Body of pancreas (tissue), 4 donors: Measurements from ENCODE around the gene ANKRD11. TPM values are rescaled to one million over a fixed set of nuclear protein-coding genes. Genes with fewer than 3 reads are reported as not detected.

Source experiments
- ATAC-seq: fragments of 150-250 bp; one replicate; pipeline ENCODE4 v1.9.1; 2016
- DNase-seq, 4 donors: peaks; one replicate each; pipeline ENCODE4 v3.0.0-alpha.2; 2019
- H3K27ac ChIP-seq, 4 donors: fragments of 200-600 bp; sonication (generic); 1 replicate in 3 of 4; 2 replicates in 1 of 4; pipeline versions ENCODE4 v1.5.1 to v1.6.1; 2016 to 2019; ENCODE audit warnings: mild to moderate bottlenecking in 1 of 4, mixed read lengths in 1 of 4, moderate library complexity in 1 of 4
- H3K27me3 ChIP-seq, 2 donors: fragments of 200-600 bp; sonication (generic); one replicate each; pipeline ENCODE4 v1.6.0; 2016; ENCODE audit warnings: mild to moderate bottlenecking in 1 of 2
- H3K36me3 ChIP-seq, 2 donors: fragments of 200-600 bp; sonication (generic); replicated peaks in 1 of 2; 2 replicates each; pipeline ENCODE4 v1.5.1; 2016; ENCODE audit warnings: low read depth in 2 of 2; ENCODE audit not compliant: insufficient read depth in 1 of 2
- H3K4me1 ChIP-seq: fragments of 200-600 bp; sonication (generic); one replicate; pipeline ENCODE4 v1.6.0; 2016
- H3K4me3 ChIP-seq, 2 donors: fragments of 200-600 bp; sonication (generic); 1 replicate in 1 of 2; 2 replicates in 1 of 2; pipeline ENCODE4 v1.5.1; 2016 to 2019
- H3K9me3 ChIP-seq, 3 donors: fragments of 200-600 bp; sonication (generic); 1 replicate in 2 of 3; 2 replicates in 1 of 3; pipeline ENCODE4 v1.5.1; 2016
- POLR2A ChIP-seq, 3 donors: fragments of 450-650 bp; IDR thresholded peaks; one replicate each; pipeline ENCODE4 v1.6.1; 2016; ENCODE audit warnings: antibody characterized with exemption in 3 of 3, mild to moderate bottlenecking in 2 of 3
- WGBS, 2 donors: methylation state at CpG; one replicate each; pipeline ENCODE4 v1.1.5; 2017; 5-methylcytosine and 5-hydroxymethylcytosine counted together
- intact Hi-C: fragments of 100-400 bp; cut with DNase I; formaldehyde crosslinking; loops from one replicate; pipeline ENCODE4 v1.15.1; 2023
- total RNA-seq, 2 donors: library from RNA; depleted of rRNA; stranded (reverse); fragments of >200 nt; gene quantifications; one replicate each; pipeline ENCODE4 v1.1.0, GENCODE V29; 2016
- TF ChIP-seq, protein P1 (sequence below), 7 experiments: fragments of 450-650 bp in 4 of 7; fragments of 200-600 bp in 3 of 7; sonication (generic) in 3 of 7; IDR thresholded peaks; one replicate each; pipeline ENCODE4 v1.5.1; 2016 to 2019; ENCODE audit warnings: antibody characterized with exemption in 7 of 7

The ANKRD11 gene
- total RNA-seq, 2 donors from 2014 or later: 52.1 to 97.9 TPM

DNA sequence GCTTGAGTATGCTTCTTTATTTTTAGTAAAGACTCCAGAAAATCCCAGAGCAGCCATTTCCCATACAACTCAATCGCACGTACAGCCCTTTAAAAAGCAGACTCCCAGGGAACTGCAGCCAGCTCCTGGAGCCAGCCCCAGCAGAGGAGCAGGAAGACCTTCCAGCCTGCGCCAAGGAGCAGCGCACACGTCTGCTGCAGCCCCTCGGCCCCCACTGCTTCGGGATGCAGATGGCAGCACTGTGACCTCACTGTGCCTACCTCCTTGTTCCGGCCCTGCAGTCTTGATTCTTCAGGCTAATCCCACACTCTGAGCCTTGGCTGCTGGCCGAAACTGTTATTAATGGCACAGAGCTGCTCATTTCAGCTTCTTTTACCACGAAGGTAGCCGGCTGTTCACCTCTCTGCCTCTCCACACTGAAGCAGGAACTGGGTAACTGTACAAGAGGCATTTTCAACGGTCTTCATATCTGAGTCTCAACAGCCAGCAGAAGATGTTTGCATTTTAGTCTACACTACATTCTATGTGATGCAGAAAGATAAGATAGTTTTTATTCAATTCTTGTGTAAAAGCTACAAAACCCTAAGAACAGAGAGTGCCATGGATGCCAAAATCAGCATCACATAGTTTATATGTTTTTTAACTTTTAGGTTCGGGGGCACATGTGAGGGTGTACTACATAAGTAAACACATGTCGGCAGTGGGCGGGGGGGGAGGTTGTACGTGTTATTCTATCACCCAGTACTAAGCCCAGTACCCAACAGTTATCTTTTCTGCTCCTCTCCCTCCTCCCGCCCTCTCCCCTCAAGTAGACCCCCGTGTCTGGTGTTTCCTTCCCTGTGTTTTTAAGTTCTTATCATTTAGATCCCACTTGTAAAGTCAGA is 130.9 kb downstream of the ANKRD11 start:
- Histone ChIP-seq H3K9me3 (no peaks in the 10 kb centered on the region), H3K27me3 (no peaks in the 10 kb centered on the region), H3K4me3 (no peak overlapping the region), H3K36me3 (no peaks in the 10 kb centered on the region), H3K4me1 (peaks cover 78% of the 10 kb centered on the region), H3K27ac (no peak overlapping the region)
- intact Hi-C loops: no loop called here
- peak in 1 of 4 donors; percentile 41 for DNase-seq
- 52 to 55% methylated on average over 17 to 18 of the region's 18 CpGs for WGBS, 2 donors
- no peak for ATAC-seq
- TF ChIP-seq POLR2A (IDR thresholded peaks at IDR 0.05): no peak
- TF ChIP-seq, protein P1, sequence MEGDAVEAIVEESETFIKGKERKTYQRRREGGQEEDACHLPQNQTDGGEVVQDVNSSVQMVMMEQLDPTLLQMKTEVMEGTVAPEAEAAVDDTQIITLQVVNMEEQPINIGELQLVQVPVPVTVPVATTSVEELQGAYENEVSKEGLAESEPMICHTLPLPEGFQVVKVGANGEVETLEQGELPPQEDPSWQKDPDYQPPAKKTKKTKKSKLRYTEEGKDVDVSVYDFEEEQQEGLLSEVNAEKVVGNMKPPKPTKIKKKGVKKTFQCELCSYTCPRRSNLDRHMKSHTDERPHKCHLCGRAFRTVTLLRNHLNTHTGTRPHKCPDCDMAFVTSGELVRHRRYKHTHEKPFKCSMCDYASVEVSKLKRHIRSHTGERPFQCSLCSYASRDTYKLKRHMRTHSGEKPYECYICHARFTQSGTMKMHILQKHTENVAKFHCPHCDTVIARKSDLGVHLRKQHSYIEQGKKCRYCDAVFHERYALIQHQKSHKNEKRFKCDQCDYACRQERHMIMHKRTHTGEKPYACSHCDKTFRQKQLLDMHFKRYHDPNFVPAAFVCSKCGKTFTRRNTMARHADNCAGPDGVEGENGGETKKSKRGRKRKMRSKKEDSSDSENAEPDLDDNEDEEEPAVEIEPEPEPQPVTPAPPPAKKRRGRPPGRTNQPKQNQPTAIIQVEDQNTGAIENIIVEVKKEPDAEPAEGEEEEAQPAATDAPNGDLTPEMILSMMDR (IDR thresholded peaks at IDR 0.05): no peak

DNA sequence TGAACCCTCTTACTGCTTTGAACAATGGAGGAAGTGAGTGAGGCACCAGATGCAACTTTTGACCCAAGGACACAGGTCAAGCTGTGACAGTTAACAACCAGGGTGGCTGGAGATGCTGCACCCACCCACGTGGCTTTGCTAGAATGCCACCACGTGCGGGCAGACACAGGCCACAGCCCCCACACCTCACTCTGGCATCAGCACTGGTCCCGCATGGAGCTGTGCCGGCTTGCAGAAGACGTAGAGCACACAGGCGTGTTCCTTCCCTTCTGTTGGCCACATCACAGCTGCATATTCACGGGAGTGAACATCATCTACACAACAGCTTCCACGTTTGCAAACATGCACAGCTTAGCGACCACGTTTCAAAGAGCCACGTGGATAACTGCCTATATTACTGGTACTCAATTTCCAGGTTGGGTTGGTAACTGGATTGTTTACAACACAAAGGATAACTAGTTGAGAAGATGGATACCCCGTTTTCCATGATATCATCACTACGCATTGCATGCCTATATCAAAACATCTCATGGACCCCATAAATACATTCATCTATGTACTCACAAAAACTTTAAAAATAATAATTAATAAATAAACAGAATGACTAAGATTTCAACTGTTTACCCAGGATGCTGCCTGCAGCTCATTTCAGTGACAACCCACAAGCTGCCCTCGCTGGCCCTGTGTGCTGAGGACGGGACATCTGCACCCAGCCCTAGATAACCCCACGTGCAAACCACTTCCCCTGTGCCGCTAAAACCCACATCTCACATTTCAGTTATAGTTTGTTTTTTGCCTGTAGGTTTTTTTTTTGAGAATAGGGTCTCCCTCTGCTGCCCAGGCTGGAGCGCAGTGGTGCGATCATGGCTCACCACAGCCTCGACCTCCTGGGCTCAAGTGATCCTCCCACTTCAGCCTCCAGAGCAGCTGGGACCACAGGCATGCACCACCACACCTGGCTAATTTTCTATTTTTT is 132.0 kb downstream of the ANKRD11 start:
- TF ChIP-seq, protein P1 (IDR thresholded peaks at IDR 0.05): no peak
- no peak for TF ChIP-seq POLR2A (IDR thresholded peaks at IDR 0.05)
- DNase-seq: peak in 2 of 4 donors; percentile 14 to 38
- WGBS, 2 donors: 72 to 83% methylated on average over 19 to 21 of the region's 21 CpGs
- Histone ChIP-seq H3K27ac (peak overlapping the region in 1 of 4 donors; percentile 22), H3K4me3 (no peak overlapping the region), H3K27me3 (no peaks in the 10 kb centered on the region), H3K9me3 (no peaks in the 10 kb centered on the region), H3K4me1 (peaks cover 78% of the 10 kb centered on the region), H3K36me3 (no peaks in the 10 kb centered on the region)
- ATAC-seq: no peak
- intact Hi-C loops: no loop called here

DNA sequence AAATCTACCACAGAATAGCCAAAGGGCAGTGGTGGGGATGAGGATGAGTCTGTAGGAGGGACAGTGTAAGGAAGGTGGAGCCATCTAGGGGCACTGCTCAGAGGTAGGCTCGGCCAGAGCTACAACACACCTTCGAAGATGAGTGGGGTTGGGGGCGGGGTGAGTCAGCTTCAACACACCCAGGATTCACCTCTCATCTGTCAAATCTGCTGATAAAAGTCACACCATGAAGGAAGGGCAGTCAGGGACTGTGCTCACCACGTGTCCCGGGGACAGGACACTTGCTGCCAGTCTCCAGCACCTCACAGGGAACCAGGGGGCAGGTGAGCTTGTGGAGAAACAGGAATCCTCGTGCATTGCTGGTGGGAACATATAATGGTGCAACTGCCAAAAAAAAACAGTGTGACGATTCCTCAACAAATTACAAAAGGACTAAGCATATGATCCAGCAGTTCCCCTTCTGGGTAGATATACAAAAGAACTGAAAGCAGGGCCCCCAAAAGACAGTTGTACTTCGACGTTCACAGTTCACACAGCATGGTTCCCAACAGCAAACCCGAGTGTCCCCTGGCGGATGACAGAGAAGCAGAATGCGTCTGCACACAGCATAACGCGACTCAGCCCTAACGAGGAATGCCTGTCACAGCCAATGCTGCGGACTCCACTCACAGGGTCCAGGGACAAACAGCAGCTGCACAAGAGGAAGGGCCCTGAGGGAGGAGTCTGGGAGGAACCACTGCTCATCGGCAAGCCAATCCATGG is 133.1 kb downstream of the ANKRD11 start:
- peaks cover 84% of the 10 kb centered on the region for H3K4me1 ChIP-seq
- no peak for ATAC-seq
- peak overlapping the region in 2 of 4 donors; percentile 10 to 22 for H3K27ac ChIP-seq
- no peaks in the 10 kb centered on the region for H3K9me3 ChIP-seq
- H3K4me3 ChIP-seq: no peak overlapping the region
- WGBS, 2 donors: 38 to 57% methylated on average over 15 to 17 of the region's 17 CpGs
- no peaks in the 10 kb centered on the region for H3K27me3 ChIP-seq
- H3K36me3 ChIP-seq: no peaks in the 10 kb centered on the region
- peak in 2 of 4 donors; percentile 60 to 61 for DNase-seq
- intact Hi-C loops: no loop called here
- no peak for TF ChIP-seq POLR2A (IDR thresholded peaks at IDR 0.05)
- TF ChIP-seq, protein P1 (IDR thresholded peaks at IDR 0.05): peak in 1 of 7 experiments; percentile 9

DNA sequence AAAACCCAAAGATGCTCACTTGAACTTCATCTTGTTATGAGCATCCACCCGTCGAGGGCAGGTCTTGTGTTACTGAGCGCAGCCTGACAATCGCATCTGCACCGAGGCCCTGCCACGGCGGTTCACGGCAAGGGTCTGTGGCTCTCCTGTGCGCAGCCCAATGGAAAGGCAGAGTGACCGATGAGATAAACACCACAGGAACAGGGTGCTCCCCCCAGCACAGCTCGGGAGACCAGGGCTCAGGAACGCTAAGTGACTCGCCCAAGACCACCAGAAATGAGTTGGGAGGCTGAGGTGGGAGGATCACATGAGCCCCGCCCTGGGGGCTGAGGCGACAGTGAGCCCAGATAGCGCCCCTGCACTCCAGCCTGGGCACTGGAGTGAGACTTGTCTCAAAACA is 134.7 kb downstream of the ANKRD11 start:
- H3K27ac ChIP-seq: no peak overlapping the region
- no peaks in the 10 kb centered on the region for H3K9me3 ChIP-seq
- no peaks in the 10 kb centered on the region for H3K36me3 ChIP-seq
- H3K4me3 ChIP-seq: no peak overlapping the region
- ATAC-seq (no peak), DNase-seq (no peak)
- WGBS, 2 donors: 93 to 94% methylated on average over 14 to 16 of the region's 16 CpGs
- H3K27me3 ChIP-seq: no peaks in the 10 kb centered on the region
- H3K4me1 ChIP-seq: peaks cover 79% of the 10 kb centered on the region
- TF ChIP-seq POLR2A (IDR thresholded peaks at IDR 0.05): no peak
- TF ChIP-seq, protein P1 (IDR thresholded peaks at IDR 0.05): no peak
- intact Hi-C loops: no loop called here
